Measurements from ENCODE around the gene NT5DC3.

- TF ChIP-seq MYNN (IDR thresholded peaks at IDR 0.05), result no peak
- TF ChIP-seq MYNN (CRISPR knock-in tag; IDR thresholded peaks at IDR 0.05), result no peak
- no peak for TF ChIP-seq CTBP1 (IDR thresholded peaks at IDR 0.05; ENCODE audit: borderline replicate concordance)
- TF ChIP-seq ZFX (CRISPR knock-in tag; IDR thresholded peaks at IDR 0.05), result no peak
- no peak for TF ChIP-seq SREBF2 (CRISPR knock-in tag; IDR thresholded peaks at IDR 0.05)
- TF ChIP-seq CBX8 (IDR thresholded peaks at IDR 0.05; ENCODE audit: borderline replicate concordance, extremely low read depth, low read depth, low read length, poor library complexity, severe bottlenecking), result no peak
- TF ChIP-seq CTCF (IDR thresholded peaks at IDR 0.05 in 2 of 3, conservative IDR thresholded peaks at IDR 0.05 in 1 of 3; ENCODE audit: insufficient read depth in 2 of 3, low read depth in 1 of 3, low read length in 3 of 3), result no peak
- TF ChIP-seq ZNF431 (CRISPR knock-in tag; IDR thresholded peaks at IDR 0.05), result no peak
- TF ChIP-seq REST (IDR thresholded peaks at IDR 0.05; ENCODE audit: borderline replicate concordance), result no peak
- no peak for TF ChIP-seq REST (CRISPR knock-in tag; IDR thresholded peaks at IDR 0.05; ENCODE audit: low read depth)
Measured at GRCh38 chr12:103880299-103881142, 39.5 kb upstream of the NT5DC3 start.
